SIG-M5 treated with dmso at 0.1 percent for 504 hours (cell line): ENCODE measurements around the gene ACAP2.

Source experiments
- DNase-seq: peaks from one replicate; lab custom pipeline; 2025; ENCODE audit not compliant: unreplicated experiment; lab: John Stamatoyannopoulos, UW

ACAP2 gene

GRCh38 chr3:195263193-195263924 is 179.5 kb downstream of the ACAP2 start:
- DNase-seq: peak; percentile 55

- DNase-seq: no peak
Observed at GRCh38 chr3:195261925-195262324, 180.9 kb downstream of the ACAP2 start.

- DNase-seq: no peak
Observed at GRCh38 chr3:195260280-195260905, 182.4 kb downstream of the ACAP2 start.

- DNase-seq: peak; percentile 87
Observed at GRCh38 chr3:195259475-195260279, 183.1 kb downstream of the ACAP2 start.

DNA sequence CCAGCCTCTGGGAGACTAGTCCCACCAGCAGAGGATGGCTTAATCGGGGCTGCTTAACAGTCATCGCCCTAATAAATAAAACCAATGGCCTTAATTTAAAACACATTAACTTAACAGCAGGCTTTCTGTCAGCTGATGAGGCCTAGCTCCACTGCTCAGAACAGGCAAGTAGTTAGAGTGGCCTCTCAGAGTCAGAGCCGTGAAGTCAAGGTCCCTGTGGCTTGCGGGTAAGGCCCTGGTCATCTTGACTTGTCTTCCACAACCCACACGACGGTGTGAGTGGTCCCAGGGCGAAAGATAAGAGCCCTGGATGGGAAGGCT is 183.7 kb downstream of the ACAP2 start:
- DNase-seq: no peak

- DNase-seq: no peak
Observed at GRCh38 chr3:195258449-195259153, 184.2 kb downstream of the ACAP2 start.

DNA sequence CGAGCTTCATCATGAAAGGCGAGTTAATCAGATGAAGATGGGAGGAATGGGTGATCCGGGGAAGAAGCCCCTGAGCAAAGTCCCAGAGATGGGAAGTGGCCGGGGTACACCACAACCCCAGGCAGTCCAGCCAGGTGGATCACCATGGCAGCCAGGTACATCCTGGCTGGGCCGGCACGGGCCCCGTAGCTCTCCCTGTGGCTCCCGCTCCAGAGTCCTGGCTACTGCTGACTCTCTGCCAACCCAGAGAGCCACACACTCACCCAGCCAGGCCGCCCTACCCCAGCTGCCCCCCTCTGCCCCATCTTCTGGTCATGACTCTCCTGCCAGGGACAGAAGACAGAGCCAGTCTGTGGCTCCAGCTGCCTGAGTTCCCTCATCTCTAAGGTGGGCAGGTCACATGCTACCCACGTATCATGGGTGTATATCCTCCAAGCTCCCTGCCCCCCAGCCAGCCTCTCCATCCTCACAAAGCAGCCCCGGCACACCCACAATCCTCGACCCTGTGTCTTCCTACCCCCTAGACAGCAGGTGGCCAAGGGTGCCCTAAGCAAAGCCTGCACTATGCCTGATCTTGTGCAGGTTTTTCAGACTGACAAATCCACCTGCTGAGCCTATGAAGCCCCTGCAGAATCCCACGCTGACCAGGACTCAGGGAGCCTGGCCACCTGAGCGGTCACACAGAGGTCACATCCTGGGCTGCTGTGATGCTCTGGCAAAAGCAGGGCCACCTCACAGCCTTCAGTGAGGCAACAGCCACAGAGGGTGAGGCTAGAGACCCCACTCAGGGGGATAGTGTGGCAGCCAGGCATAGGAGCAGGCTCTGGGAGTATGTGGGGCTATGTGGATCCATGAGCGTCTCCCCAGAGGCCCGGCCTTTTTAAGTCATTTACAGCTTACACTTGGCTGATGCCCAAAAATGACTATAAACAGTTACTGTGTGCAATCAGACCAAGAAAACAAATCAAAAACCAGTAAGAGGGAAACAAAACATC is 185.1 kb downstream of the ACAP2 start:
- DNase-seq: no peak

- no peak for DNase-seq
Observed at GRCh38 chr3:195256639-195257453, 186.0 kb downstream of the ACAP2 start.

GRCh38 chr3:195255571-195256501 is 187.0 kb downstream of the ACAP2 start:
- no peak for DNase-seq

GRCh38 chr3:195255176-195255500 is 187.7 kb downstream of the ACAP2 start:
- no peak for DNase-seq

GRCh38 chr3:195254454-195255175 is 188.2 kb downstream of the ACAP2 start:
- DNase-seq: no peak

- no peak for DNase-seq
Observed at GRCh38 chr3:195253923-195254432, 188.8 kb downstream of the ACAP2 start.

DNA sequence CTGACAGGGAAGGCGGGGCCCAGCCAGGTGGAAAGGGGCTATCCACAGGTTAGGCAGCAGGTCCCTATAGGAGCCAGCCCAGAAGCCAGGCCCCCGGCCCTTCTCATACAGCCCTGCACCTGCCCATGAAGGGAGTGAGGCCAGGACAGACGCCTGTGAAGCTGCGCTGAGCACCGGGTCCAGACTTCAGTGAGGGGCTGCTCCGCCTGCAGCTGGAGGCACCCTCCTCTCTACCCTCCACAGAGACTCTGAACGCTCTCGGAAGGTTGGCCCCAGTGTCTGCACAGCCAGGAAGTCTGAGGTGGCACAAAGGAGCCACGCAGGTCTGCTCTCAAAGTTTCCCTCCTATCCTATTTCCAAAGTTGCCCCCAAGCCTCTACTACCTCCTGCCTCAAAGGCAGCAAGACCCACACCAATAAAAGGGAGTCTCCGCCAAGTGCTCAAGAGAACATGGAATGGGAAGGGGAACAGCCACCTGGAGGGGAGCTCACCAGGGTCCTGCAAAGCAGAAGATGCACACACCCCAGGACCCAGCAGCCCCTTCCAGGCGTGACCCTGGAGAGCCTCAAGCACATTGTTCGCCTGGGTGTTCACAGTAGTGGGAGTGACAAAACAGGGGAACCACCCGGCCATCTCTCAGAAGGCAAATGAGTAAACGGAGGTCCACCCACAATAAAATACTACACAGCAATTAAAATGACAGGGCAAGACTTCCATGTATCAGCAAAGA is 191.3 kb downstream of the ACAP2 start:
- no peak for DNase-seq

DNA sequence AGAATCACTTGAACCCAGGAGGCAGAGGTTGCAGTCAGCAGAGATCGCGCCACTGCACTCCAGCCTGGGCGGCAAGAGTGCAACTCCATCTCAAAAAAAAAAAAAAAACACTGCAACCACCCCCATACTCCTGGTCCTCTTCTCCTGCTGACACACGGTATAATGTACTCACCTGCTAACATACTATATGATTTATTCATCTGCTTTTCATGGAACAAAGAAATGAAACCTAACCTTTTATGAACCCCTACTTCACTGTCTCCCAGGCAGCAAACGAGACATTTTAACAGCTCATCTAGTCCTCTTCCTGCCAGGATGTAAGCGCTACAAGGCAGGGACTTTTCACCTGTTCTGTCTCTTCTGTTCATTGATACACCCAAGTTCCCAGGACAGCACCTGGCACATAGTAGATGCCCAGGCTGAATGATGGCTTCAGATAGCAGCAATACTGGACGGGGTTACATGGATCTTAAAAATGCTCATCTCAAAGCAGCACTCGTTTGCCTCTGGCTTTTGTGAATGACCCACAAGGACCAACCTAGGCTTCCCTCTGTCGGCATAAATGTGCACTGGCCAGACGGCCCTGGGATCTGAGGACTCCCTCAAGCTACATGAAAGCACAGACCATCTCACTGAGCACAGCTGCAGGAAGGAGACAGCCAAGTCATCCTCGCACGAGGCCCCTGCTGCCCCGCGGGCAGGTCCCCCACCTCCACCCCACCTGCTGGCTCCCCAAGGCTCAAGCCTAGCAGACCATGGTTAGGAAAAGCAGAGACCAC is 192.2 kb downstream of the ACAP2 start:
- no peak for DNase-seq

GRCh38 chr3:195249858-195250464 is 192.9 kb downstream of the ACAP2 start:
- DNase-seq: no peak
